Ovary (tissue), 9 donors: ENCODE results near the gene CLCN2. TPM values are rescaled to one million over a fixed set of nuclear protein-coding genes. Genes with fewer than 3 reads are reported as not detected.

ENCODE experiments used
- DNase-seq, 5 donors: peaks; one replicate each; pipeline ENCODE4 v3.0.0-alpha.2; 2019 to 2020
- H3K27ac ChIP-seq, 2 donors: fragments of 200-600 bp; one replicate each; pipeline versions ENCODE4 v1.5.1 to v1.8.0; 2019 to 2022
- H3K27me3 ChIP-seq: fragments of 200-600 bp; one replicate; pipeline ENCODE4 v1.8.0; 2022
- H3K36me3 ChIP-seq: fragments of 200-600 bp; sonication (generic); one replicate; pipeline ENCODE4 v1.5.1; 2019
- H3K4me1 ChIP-seq: one replicate; pipeline ENCODE4 v1.8.1; 2013; ENCODE audit warnings: mild to moderate bottlenecking, moderate library complexity; ENCODE audit not compliant: insufficient read depth
- H3K4me3 ChIP-seq: fragments of 200-600 bp; sonication (generic); one replicate; pipeline ENCODE4 v1.5.1; 2017
- H3K9me3 ChIP-seq, 2 donors: fragments of 200-600 bp in 1 of 2; sonication (generic) in 1 of 2; one replicate each; pipeline versions ENCODE4 v1.5.1 to v1.8.1; 2013 to 2019; ENCODE audit warnings: mild to moderate bottlenecking in 1 of 2, moderate library complexity in 1 of 2
- CTCF ChIP-seq, 3 donors: fragments of 450-650 bp in 2 of 3; fragments of 200-600 bp in 1 of 3; IDR thresholded peaks; one replicate each; pipeline versions ENCODE4 v1.5.1 to v1.8.0; 2016 to 2022; ENCODE audit warnings: antibody characterized with exemption in 3 of 3, mild to moderate bottlenecking in 1 of 3
- EP300 ChIP-seq: sonication (generic); formaldehyde crosslinking; IDR thresholded peaks from one replicate; pipeline ENCODE4 v1.6.1; 2017; ENCODE audit warnings: antibody characterized with exemption
- POLR2A ChIP-seq: fragments of 450-650 bp; IDR thresholded peaks from one replicate; pipeline ENCODE4 v1.6.1; 2017; ENCODE audit warnings: antibody characterized with exemption, mild to moderate bottlenecking, moderate library complexity
- WGBS, 3 donors: extraction: QIAGEN DNeasy Blood & Tissue Kit in 1 of 3; methylation state at CpG; one replicate each; pipeline versions ENCODE4 v1.1.5 to v1.1.7; 2013 to 2017; 5-methylcytosine and 5-hydroxymethylcytosine counted together
- intact Hi-C, 4 donors: fragments of 100-400 bp; cut with DNase I; formaldehyde crosslinking; loops; one replicate each; pipeline versions ENCODE4 v1.11.0 to v1.15.1; 2022 to 2023
- polyA plus RNA-seq, 2 donors: library from polyadenylated mRNA; stranded (reverse); fragments of 200-250 nt in 1 of 2; fragments of 350-450 nt in 1 of 2; fragmentation: Illumina TruSeq in 1 of 2; extraction: RNeasy Lipid Tissue Mini Kit (QIAGEN cat#74804) in 1 of 2; gene quantifications; one replicate each; pipeline ENCODE4 v1.2.3, GENCODE V29; 2013 to 2014
- total RNA-seq, 7 donors: library from RNA; depleted of rRNA in 2 of 7; stranded (reverse); fragments of >200 nt in 2 of 7; fragmentation: NEBNext Ultra II Directional in 3 of 7; extraction: Animal tissue kit (Norgen Biotek cat#: 25700) in 3 of 7; gene quantifications; one replicate each; pipeline versions ENCODE4 v1.1.0 to v1.2.4, GENCODE V29; 2016 to 2023
- donor health status: DM: no; HTN: no; CAD: no; lungs with moderate emphysema.
- donor health status: DM: no; HTN: no; CAD: no.
- donor health status: Bipolar disorder and iron deficiency.
- donor health status: DM: yes; HTN: yes; CAD: no.
- donor health status: DM: no; HTN: no; CAD: no.
- donor health status: DM: yes; HTN: yes; CAD: no.

Gene CLCN2
- total and polyA plus RNA-seq, 9 donors = 3.5 to 18.0 (median 11.7) TPM

GRCh38 chr3:184387174-184387714 is 25.8 kb upstream of the CLCN2 start:
- no peak overlapping the region for H3K27ac ChIP-seq
- intact Hi-C loops = no loop called here
- WGBS, 3 donors = 90 to 93% (median 91%) methylated on average over 12 of the region's 12 CpGs
- no peaks in the 10 kb centered on the region for H3K9me3 ChIP-seq
- no peaks in the 10 kb centered on the region for H3K4me1 ChIP-seq
- no peaks in the 10 kb centered on the region for H3K27me3 ChIP-seq
- no peak for DNase-seq
- no peaks in the 10 kb centered on the region for H3K36me3 ChIP-seq
- TF ChIP-seq CTCF (IDR thresholded peaks at IDR 0.05) (no peak), POLR2A (no peak), EP300 (no peak)
- H3K4me3 ChIP-seq = no peak overlapping the region

GRCh38 chr3:184386047-184386806 is 24.8 kb upstream of the CLCN2 start:
- Histone ChIP-seq H3K9me3 (no peaks in the 10 kb centered on the region), H3K4me3 (no peak overlapping the region), H3K27me3 (no peaks in the 10 kb centered on the region), H3K36me3 (no peaks in the 10 kb centered on the region), H3K27ac (no peak overlapping the region), H3K4me1 (no peaks in the 10 kb centered on the region)
- WGBS, 3 donors = 81 to 87% (median 83%) methylated on average over 31 to 37 of the region's 37 CpGs
- no peak for DNase-seq
- no peak for TF ChIP-seq CTCF (IDR thresholded peaks at IDR 0.05)
- TF ChIP-seq EP300 = no peak
- no peak for TF ChIP-seq POLR2A
- intact Hi-C loops = no loop called here

- DNase-seq = no peak
- H3K4me1 ChIP-seq = no peaks in the 10 kb centered on the region
- H3K9me3 ChIP-seq = no peaks in the 10 kb centered on the region
- H3K36me3 ChIP-seq = no peaks in the 10 kb centered on the region
- H3K27ac ChIP-seq = no peak overlapping the region
- intact Hi-C loops = no loop called here
- H3K27me3 ChIP-seq = no peaks in the 10 kb centered on the region
- 95 to 96% (median 95%) methylated on average over 7 to 8 of the region's 8 CpGs for whole genome bisulfite sequencing, 3 donors
- TF ChIP-seq POLR2A = no peak
- TF ChIP-seq CTCF (IDR thresholded peaks at IDR 0.05) = no peak
- H3K4me3 ChIP-seq = no peak overlapping the region
Observed at GRCh38 chr3:184384856-184385422, 23.5 kb upstream of the CLCN2 start.

- H3K9me3 ChIP-seq = no peaks in the 10 kb centered on the region
- peaks cover 2% of the 10 kb centered on the region for H3K4me1 ChIP-seq
- H3K27ac ChIP-seq = no peak overlapping the region
- WGBS, 3 donors = 80 to 88% (median 82%) methylated on average over 9 of the region's 9 CpGs
- TF ChIP-seq EP300 = no peak
- no peak for TF ChIP-seq CTCF (IDR thresholded peaks at IDR 0.05)
- no peak for TF ChIP-seq POLR2A
- DNase-seq = no peak
- no peak overlapping the region for H3K4me3 ChIP-seq
- no peaks in the 10 kb centered on the region for H3K36me3 ChIP-seq
- intact Hi-C loops = no loop called here
- no peaks in the 10 kb centered on the region for H3K27me3 ChIP-seq
Observed at GRCh38 chr3:184384342-184384741, 22.9 kb upstream of the CLCN2 start.
